ENCODE results near the gene FZD10.

- TF ChIP-seq CTCF (IDR thresholded peaks at IDR 0.05; ENCODE audit: poor library complexity) (no peak), EZH2 (IDR thresholded peaks at IDR 0.05; ENCODE audit: borderline replicate concordance) (no peak)
These were observed 23.8 kb upstream of the FZD10 start for GRCh38 chr12:130138478-130138877.
